Keratinocyte (primary cell): ENCODE results near the gene BTG1. TPM values are rescaled to one million over a fixed set of nuclear protein-coding genes. Genes with fewer than 3 reads are reported as not detected.

Experiments
- DNase-seq: peaks from one replicate; pipeline ENCODE4 v3.0.0-alpha.2; 2011; ENCODE audit warnings: low read depth, missing footprints, low spot score
- FAIRE-seq: peaks from 2 replicates; lab custom pipeline; 2011; peaks lifted over from hg19 to GRCh38; lab: Jason Lieb, UNC
- H2AFZ ChIP-seq: 2 replicates; pipeline ENCODE4 v1.6.0; 2012; ENCODE audit warnings: low read length, control low read depth, inconsistent platforms; ENCODE audit not compliant: control insufficient read depth
- H3K27ac ChIP-seq: 2 replicates; pipeline ENCODE4 v1.5.1; 2011; ENCODE audit warnings: low read length; ENCODE audit not compliant: control insufficient read depth, insufficient read depth
- H3K27me3 ChIP-seq: 3 replicates; pipeline ENCODE4 v1.6.0; 2011; ENCODE audit warnings: low read length; ENCODE audit not compliant: control insufficient read depth, insufficient read depth; ENCODE audit errors: extremely low read depth
- H3K36me3 ChIP-seq, 2 experiments: 2 replicates in 1 of 2; 3 replicates in 1 of 2; pipeline ENCODE4 v1.5.1; 2011; ENCODE audit warnings: low read length in 2 of 2, mild to moderate bottlenecking in 1 of 2; ENCODE audit not compliant: control insufficient read depth in 2 of 2, insufficient read depth in 2 of 2; ENCODE audit errors: extremely low read depth in 1 of 2
- H3K4me1 ChIP-seq: 3 replicates; pipeline ENCODE4 v1.5.1; 2011; ENCODE audit warnings: low read length; ENCODE audit not compliant: control insufficient read depth, insufficient read depth; ENCODE audit errors: extremely low read depth
- H3K4me2 ChIP-seq: 3 replicates; pipeline ENCODE4 v1.6.0; 2011; ENCODE audit warnings: low read depth, low read length; ENCODE audit not compliant: control insufficient read depth, insufficient read depth; ENCODE audit errors: extremely low read depth
- H3K4me3 ChIP-seq, 3 experiments: fragments of 200-600 bp in 1 of 3; sonication (generic) in 1 of 3; 2 replicates in 2 of 3; 3 replicates in 1 of 3; pipeline ENCODE4 v1.5.1; 2011 to 2016; ENCODE audit warnings: low read length in 3 of 3, mild to moderate bottlenecking in 3 of 3, control low read depth in 2 of 3, inconsistent platforms in 1 of 3, low read depth in 1 of 3, mixed read lengths in 1 of 3, mixed run types in 1 of 3, moderate library complexity in 1 of 3; ENCODE audit not compliant: control insufficient read depth in 2 of 3, insufficient read depth in 2 of 3; ENCODE audit errors: extremely low read depth in 1 of 3
- H3K79me2 ChIP-seq: 2 replicates; pipeline ENCODE4 v1.6.0; 2012; ENCODE audit warnings: low read length; ENCODE audit not compliant: control insufficient read depth, insufficient read depth
- H3K9ac ChIP-seq: 3 replicates; pipeline ENCODE4 v1.6.0; 2011; ENCODE audit warnings: low read length; ENCODE audit not compliant: control insufficient read depth, insufficient read depth; ENCODE audit errors: extremely low read depth
- H3K9me1 ChIP-seq: 3 replicates; pipeline ENCODE4 v1.6.0; 2011; ENCODE audit warnings: low read length; ENCODE audit not compliant: control insufficient read depth, insufficient read depth; ENCODE audit errors: extremely low read depth
- H3K9me3 ChIP-seq: 2 replicates; pipeline ENCODE4 v1.5.1; 2012; ENCODE audit warnings: low read depth, low read length; ENCODE audit not compliant: control insufficient read depth
- H4K20me1 ChIP-seq: 3 replicates; pipeline ENCODE4 v1.6.0; 2011; ENCODE audit warnings: low read length; ENCODE audit not compliant: control insufficient read depth, insufficient read depth; ENCODE audit errors: extremely low read depth
- EZH2 ChIP-seq: IDR thresholded peaks from one replicate; pipeline ENCODE4 v1.6.1; 2012; ENCODE audit warnings: inconsistent platforms, mild to moderate bottlenecking, low read length, moderate library complexity
- dilution Hi-C: fragments of 300-500 bp; cut with MboI; formaldehyde crosslinking; loops from one replicate; pipeline ENCODE4 v1.7.0; 2020; ENCODE audit warnings: low sequenced_read_pairs; ENCODE audit not compliant: extremely low pct_ligation_motif_present
- polyA plus RNA-seq, 5 experiments: library from polyadenylated mRNA; depleted of rRNA in 3 of 5; stranded (reverse) in 3 of 5; stranded (forward) in 1 of 5; unstranded in 1 of 5; fragments of >200 nt; gene quantifications; 1 replicate in 1 of 5; 2 replicates in 3 of 5; 3 replicates in 1 of 5; pipeline versions ENCODE4 v1.2.1 to v1.2.3, GENCODE V29; 2011 to 2012; ENCODE audit warnings: missing spikeins in 2 of 5, low read depth in 1 of 5, low replicate concordance in 1 of 5
- TF ChIP-seq, protein P1 (sequence below), 3 experiments: IDR thresholded peaks in 1 of 3; conservative IDR thresholded peaks in 1 of 3; optimal IDR thresholded peaks in 1 of 3; 2 replicates in 2 of 3; 3 replicates in 1 of 3; pipeline versions ENCODE3 to v1.5.1; 2011; ENCODE audit warnings: low read length in 3 of 3, mild to moderate bottlenecking in 3 of 3, moderate library complexity in 2 of 3, control low read depth in 1 of 3, inconsistent platforms in 1 of 3; ENCODE audit not compliant: insufficient read depth in 2 of 3; ENCODE audit errors: extremely low read depth in 1 of 3

Gene BTG1
- polyA plus RNA-seq, 1 donor (not counting 4 experiments of a cell fraction or from before 2014, with no cell fraction given) = 40.7 TPM

DNA sequence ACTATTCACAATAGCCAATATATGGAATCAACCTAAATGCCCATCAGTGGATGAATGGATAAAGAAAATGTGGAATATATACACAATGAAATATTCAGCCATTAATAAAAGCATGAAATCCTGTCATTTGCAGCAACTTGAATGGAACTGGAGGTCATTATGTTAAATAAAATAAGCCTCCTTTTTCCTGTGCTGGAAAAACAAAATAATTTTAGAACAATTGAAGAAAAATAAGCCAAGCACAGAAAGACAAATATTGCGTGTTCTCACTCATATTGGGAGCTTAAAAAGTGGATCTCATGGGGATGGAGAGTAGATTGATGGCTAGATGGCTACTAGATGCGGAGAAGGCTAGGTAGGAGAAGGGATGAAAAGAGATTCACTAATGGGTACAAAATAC, 6.3 kb upstream of the BTG1 start:
- Histone ChIP-seq H2AFZ (no peak overlapping the region), H3K79me2 (no peaks in the 10 kb centered on the region), H3K9ac (no peak overlapping the region), H3K4me3 (no peak overlapping the region), H3K27ac (no peak overlapping the region), H3K9me3 (no peaks in the 10 kb centered on the region), H3K4me2 (no peak overlapping the region), H4K20me1 (no peaks in the 10 kb centered on the region), H3K9me1 (no peaks in the 10 kb centered on the region), H3K27me3 (no peaks in the 10 kb centered on the region), H3K36me3 (no peaks in the 10 kb centered on the region), H3K4me1 (peaks cover 13% of the 10 kb centered on the region)
- TF ChIP-seq, protein P1, sequence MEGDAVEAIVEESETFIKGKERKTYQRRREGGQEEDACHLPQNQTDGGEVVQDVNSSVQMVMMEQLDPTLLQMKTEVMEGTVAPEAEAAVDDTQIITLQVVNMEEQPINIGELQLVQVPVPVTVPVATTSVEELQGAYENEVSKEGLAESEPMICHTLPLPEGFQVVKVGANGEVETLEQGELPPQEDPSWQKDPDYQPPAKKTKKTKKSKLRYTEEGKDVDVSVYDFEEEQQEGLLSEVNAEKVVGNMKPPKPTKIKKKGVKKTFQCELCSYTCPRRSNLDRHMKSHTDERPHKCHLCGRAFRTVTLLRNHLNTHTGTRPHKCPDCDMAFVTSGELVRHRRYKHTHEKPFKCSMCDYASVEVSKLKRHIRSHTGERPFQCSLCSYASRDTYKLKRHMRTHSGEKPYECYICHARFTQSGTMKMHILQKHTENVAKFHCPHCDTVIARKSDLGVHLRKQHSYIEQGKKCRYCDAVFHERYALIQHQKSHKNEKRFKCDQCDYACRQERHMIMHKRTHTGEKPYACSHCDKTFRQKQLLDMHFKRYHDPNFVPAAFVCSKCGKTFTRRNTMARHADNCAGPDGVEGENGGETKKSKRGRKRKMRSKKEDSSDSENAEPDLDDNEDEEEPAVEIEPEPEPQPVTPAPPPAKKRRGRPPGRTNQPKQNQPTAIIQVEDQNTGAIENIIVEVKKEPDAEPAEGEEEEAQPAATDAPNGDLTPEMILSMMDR (optimal IDR thresholded peaks at IDR 0.05 in 1 of 3, IDR thresholded peaks at IDR 0.05 in 1 of 3, conservative IDR thresholded peaks at IDR 0.05 in 1 of 3; ENCODE audit: extremely low read depth in 1 of 3, insufficient read depth in 2 of 3, low read length in 3 of 3) = no peak
- no peak for TF ChIP-seq EZH2
- DNase-seq = no peak
- dilution Hi-C loops = no loop called here
- FAIRE-seq = no peak

DNA sequence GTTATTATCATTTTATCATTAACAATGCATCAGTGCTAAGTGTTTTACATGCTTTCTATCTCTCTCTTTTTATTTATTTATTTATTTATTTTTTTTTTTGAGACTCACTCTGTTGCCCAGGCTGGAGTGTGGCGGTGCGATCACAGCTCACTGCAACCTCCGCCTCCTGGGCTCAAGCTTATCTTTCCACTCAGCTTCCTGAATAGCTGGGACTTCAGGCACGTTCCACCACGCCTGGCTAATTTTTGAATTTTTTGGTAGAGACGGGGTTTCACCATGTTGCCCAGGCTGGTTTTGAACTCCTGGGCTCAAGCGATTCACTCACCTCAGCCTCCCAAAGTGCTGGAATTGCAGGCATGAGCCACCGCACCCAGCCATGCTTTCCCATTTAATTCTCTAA, 3.9 kb upstream of the BTG1 start:
- Histone ChIP-seq H3K27me3 (no peaks in the 10 kb centered on the region), H3K27ac (no peak overlapping the region), H3K79me2 (peaks cover 8% of the 10 kb centered on the region), H2AFZ (no peak overlapping the region), H3K4me3 (no peak overlapping the region), H3K9me3 (no peaks in the 10 kb centered on the region), H3K4me2 (no peak overlapping the region), H3K9me1 (no peaks in the 10 kb centered on the region), H3K4me1 (peaks cover 15% of the 10 kb centered on the region), H3K36me3 (no peaks in the 10 kb centered on the region), H4K20me1 (no peaks in the 10 kb centered on the region), H3K9ac (no peak overlapping the region)
- TF ChIP-seq, protein P1 (optimal IDR thresholded peaks at IDR 0.05 in 1 of 3, IDR thresholded peaks at IDR 0.05 in 1 of 3, conservative IDR thresholded peaks at IDR 0.05 in 1 of 3; ENCODE audit: extremely low read depth in 1 of 3, insufficient read depth in 2 of 3, low read length in 3 of 3) = no peak
- TF ChIP-seq EZH2 = no peak
- FAIRE-seq = no peak
- no peak for DNase-seq
- dilution Hi-C loops = no loop called here
